Left lobe of liver (tissue), 2 donors: ENCODE results near the gene PLEKHH3. TPM values are rescaled to one million over a fixed set of nuclear protein-coding genes. Genes with fewer than 3 reads are reported as not detected.
"Not testable (repeated sequence)": the region's sequence is repeated elsewhere in the genome, so short reads cannot be mapped to it uniquely, and the experiment has no call there.

ENCODE experiments used
- ATAC-seq: fragments of 200-7000 bp; cut with Tn5 transposase; one replicate; pipeline ENCODE4 v1.9.1; 2020; ENCODE audit warnings: mild to moderate bottlenecking, moderate library complexity
- DNase-seq: peaks from one replicate; pipeline ENCODE4 v3.0.0-alpha.2; 2020; ENCODE audit warnings: low spot score
- total RNA-seq: library from RNA; stranded (reverse); gene quantifications from one replicate; pipeline ENCODE4 v1.2.1, GENCODE V29; 2021
- donor health status: DM: no; HTN: no; CAD: no; lungs with moderate emphysema.
- donor health status: DM: no; HTN: yes; CAD: no.

PLEKHH3 gene
- total RNA-seq, 1 donor from 2014 or later, result 27.6 TPM

- DNase-seq, result no peak
- ATAC-seq, result no peak
Measured at GRCh38 chr17:42673266-42673884, 3.4 kb downstream of the PLEKHH3 start.

DNA sequence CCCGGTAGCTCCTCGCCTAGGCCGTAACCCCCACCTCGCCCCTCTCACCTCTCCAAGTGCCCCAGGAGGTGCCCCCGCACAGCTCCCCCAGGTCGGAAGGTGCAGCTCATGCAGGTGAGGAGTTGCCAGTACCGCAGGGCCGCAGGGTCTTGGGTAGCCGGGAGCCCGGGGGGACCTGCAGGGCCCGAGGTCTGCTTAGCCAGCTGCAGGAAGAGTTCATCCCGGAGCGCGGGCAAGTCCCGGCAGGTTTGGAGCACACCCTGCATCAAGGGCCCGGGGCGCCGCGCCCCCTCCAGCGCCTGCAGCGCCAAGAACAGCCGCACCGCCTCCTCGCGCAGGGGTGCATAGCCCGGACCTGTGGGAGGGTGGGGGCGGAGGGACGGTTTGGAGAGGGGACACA, 4.8 kb downstream of the PLEKHH3 start:
- DNase-seq, result no peak
- ATAC-seq, result no peak

DNA sequence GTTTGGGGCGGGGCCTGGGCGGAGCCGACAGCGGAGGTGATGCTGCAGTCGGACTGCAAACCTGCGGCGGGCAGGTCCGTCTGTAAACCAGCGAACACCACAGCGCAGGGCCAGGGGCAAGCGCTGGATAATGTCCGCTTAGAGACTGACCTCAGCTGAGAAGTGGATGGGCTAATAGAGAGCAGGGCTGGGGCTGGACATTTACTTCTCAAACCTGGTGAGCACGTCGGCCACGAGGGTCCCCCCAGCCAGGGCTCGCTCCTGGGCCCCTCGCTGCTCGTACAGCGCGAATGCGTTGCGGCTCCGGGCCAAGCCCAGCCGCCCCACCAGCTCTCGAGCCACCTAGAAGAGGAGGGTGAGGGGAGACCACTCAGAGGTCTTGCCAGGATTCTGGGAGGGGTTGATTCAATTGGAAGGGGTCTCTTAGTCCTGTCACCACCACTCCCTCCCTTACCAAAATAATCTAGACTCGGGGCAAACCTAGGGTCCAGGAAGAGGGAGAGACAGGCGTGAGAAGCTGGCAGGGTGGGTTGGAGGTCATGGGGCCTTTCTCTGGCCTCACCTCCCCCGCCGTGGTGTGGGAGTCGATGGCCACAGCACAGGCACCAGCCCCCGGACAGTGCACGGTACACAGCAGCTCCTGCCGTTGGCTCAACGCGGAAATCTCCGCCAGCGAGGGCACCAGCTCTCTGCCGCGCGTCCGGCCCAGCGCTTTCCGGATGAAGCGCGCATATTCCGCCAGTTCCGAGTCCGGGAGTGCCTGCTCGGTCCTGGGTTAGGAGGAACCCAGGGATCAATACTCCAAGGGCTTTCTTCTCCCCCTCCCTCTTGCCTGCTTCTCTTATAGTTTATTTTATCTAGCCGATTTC, 5.8 kb downstream of the PLEKHH3 start:
- DNase-seq, result no peak
- ATAC-seq, result no peak

DNA sequence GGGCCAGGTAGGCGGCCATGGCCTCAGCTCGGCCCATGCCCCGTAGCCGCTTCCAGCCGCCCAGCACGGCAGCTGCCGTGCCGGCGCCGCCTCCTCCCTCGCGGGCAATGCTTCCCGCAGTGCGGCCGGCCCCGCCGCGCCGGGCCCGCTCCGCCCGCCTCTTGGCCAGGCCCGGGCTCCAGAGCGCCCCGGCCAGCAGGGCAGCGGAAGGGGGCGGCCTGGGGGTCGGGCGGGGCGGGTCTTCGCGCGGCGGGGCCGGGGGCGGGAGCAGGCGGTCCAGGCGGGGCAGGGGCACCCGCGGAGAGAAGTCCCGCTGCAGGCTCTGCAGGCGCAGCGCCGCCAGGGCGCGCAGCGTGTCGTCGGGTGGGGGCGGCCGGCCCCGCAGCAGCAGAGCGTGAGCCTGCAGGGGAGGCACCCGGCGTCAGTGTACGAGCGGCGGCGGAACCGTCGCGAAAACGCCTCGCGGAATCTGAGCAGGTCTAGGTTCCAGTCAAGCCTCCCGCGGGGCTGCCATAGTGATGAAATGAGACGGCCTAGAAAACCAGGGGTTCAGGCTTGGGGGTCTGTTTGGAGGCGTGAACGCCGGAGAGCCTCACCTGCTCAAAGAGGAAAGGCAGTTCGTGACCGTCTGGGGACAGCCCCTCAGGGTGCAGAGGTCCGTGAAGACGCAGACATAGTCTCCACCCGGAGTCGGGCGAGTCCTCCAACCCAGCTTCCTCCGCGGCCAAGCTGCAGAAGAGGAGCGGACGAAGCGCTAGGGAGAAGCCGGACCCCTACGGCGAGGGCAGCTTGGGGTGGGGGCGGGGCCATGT, 6.6 kb downstream of the PLEKHH3 start:
- no peak for DNase-seq
- ATAC-seq, result no peak

- ATAC-seq, result no peak
- no peak for DNase-seq
Measured at GRCh38 chr17:42669705-42669976, 7.2 kb downstream of the PLEKHH3 start.

GRCh38 chr17:42667088-42667951, 9.5 kb downstream of the PLEKHH3 start:
- ATAC-seq (peak; percentile 12), DNase-seq (no peak)

- not testable (repeated sequence) for DNase-seq
Measured at GRCh38 chr17:42666126-42666525, 10.7 kb downstream of the PLEKHH3 start.

GRCh38 chr17:42665581-42666001, 11.2 kb downstream of the PLEKHH3 start:
- no peak for DNase-seq
- no peak for ATAC-seq

More at GRCh38 chr17:42666126-42666525, 10.7 kb downstream of the PLEKHH3 start:
- ATAC-seq, result not testable (repeated sequence)

- DNase-seq (no peak), ATAC-seq (no peak)
Measured at GRCh38 chr17:42660692-42661345, 16.0 kb downstream of the PLEKHH3 start.

GRCh38 chr17:42659932-42660274, 16.9 kb downstream of the PLEKHH3 start:
- not testable (repeated sequence) for DNase-seq

DNA sequence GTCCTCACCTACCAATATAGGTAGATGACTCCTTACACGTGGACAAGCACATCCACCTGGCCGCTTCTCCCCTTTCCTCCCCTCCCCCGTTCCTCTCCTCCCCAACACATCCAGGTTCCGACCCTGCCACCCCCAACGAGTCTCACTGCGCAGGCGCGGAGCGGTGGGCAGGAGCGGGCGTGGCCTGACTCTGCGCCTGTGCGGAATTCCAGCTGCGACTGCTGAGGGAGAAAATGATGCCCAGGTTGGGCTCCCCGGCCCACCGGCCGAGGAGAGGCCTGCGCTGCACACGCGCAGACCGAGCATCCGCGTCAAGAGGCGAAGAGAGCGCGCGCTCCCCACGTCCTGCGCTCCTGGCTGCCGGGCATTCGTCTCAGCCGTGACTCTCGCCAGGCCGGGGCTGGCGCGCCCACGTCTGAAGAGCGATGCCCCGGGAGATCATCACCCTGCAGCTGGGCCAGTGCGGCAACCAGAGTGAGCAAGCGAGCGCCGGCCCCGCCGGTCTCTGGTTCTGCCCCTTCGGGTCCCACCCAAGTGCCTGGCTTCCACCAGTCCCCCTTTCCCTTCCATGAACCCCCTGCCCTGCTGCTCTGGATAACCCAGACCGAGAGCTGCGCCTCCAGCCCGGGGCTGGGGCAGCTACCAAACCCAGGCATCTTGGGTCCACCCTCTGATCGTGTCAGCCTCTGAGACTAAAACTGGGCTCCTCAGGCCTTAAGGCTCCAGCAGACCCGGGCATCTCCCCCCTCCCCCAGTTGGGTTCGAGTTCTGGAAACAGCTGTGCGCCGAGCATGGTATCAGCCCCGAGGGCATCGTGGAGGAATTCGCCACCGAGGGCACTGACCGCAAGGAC, 17.5 kb downstream of the PLEKHH3 start, which contains the start of gene TUBG2:
TUBG2 (plus strand) TSS at position 206 of the 853 bp plus-strand sequence; CDS start at position 426, 220 bp downstream.
- DNase-seq, result peak; percentile 91
- ATAC-seq, result peak; percentile 91

More at GRCh38 chr17:42659932-42660274, 16.9 kb downstream of the PLEKHH3 start:
- ATAC-seq, result peak; percentile 57

DNA sequence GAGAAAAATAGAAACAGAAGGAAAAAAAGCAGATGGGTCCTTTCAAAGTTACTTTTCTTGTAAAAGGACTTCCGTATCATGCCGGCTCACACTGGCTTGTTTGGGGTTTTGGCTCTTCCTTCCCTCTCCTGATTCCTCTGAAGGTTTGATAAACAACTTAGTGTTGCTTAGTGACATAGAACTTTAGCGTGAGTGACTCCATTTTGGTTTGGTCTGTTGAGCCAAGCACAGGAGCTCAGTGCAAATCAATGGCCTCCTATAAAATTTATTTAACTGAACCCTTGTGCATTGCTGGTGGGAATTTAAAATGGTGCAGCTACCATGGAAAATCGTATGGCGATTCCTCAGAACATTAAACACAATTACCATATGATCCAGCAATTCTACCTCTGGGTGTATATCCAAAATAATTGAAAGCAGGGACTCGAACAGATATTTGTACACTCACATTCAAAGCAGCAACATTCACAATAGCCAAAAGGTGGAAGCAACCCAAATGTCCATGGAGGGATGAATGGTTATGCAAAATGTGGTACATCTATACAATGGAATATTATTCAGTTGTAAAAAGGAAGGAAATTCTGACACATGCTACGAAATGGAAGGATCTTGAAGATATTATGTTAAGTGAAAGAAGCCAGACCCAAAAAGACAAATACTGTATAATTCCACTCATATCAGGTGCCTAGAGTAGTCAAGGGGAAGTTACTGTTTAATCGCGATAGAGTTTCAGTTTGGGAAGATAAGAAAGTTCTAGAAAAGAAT, 18.8 kb downstream of the PLEKHH3 start:
- ATAC-seq, result no peak
- no peak for DNase-seq

DNA sequence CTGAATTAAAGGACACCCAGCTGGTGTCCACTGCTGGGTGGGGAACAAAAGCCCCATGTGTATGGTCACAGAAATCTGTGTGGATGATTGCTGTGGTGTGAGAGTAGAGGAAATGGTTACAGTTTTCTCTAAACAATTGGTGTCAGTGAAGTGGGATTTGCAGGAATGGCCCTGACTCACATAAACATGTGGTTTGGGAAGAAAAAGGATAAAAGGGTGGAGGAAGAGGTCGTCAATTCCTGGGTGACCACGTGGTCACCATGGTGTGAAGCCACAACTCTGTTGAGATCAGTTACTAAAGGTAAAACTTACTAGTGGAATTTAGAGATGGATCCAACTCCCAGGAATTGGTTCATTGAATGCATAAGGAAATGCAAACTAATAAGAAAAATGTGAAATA, 21.3 kb downstream of the PLEKHH3 start:
- ATAC-seq (no peak), DNase-seq (no peak)

- peak; percentile 61 for ATAC-seq
- no peak for DNase-seq
Measured at GRCh38 chr17:42653179-42654124, 23.3 kb downstream of the PLEKHH3 start.

DNA sequence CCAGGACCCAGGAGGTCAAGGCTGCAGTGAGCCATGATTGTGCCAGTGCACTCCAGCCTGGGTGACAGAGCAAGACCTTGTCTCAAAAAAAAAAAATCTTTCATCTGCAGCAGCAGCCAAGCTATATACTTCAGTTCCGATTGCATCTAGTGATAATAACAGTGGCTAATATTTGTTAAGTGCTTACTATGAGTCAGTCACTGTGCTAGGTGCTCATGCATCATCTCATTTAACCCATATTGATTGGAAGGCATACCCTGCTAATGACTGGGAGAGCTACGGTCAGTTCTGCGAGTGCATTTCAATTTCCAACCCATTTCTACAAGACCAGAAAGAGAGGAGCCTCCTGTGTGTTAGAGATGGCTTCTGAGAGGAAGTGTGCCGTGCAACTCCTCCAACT, 25.4 kb downstream of the PLEKHH3 start:
- ATAC-seq (no peak), DNase-seq (no peak)

- ATAC-seq, result no peak
- DNase-seq, result no peak
Measured at GRCh38 chr17:42647778-42648177, 29.0 kb downstream of the PLEKHH3 start.

DNA sequence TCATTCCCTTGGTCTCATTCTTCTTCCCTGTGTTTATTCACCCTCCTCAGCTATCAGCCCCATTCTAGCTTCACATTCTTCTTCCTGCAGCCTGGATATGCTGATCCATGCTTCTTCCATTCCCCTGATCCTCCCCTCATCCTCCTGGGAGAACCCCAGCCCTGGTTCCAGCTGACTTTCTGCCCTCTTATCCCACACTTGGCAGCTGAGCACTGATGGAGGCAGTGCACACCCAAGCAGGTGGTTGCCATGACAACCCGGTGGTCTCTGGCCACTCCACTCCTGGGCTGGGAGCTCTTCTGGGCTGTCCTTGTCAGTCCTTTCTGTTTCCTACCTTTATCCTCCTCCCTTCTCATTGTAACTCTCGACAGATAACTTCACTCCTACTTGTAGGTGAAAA, 34.5 kb downstream of the PLEKHH3 start:
- no peak for ATAC-seq
- DNase-seq, result no peak
